Esophagus (tissue), 2 donors: Measurements from ENCODE around the gene PPP1R15B. TPM values are rescaled to one million over a fixed set of nuclear protein-coding genes. Genes with fewer than 3 reads are reported as not detected.

Experiments used
- H3K27ac ChIP-seq, 2 donors: one replicate each; pipeline ENCODE4 v1.5.1; 2013; ENCODE audit warnings: low read depth in 2 of 2, mild to moderate bottlenecking in 2 of 2, inconsistent platforms in 1 of 2, low read length in 1 of 2, moderate library complexity in 1 of 2
- H3K27me3 ChIP-seq, 2 donors: one replicate each; pipeline ENCODE4 v1.6.1; 2013; ENCODE audit warnings: low read length in 2 of 2, control low read depth in 1 of 2, mild to moderate bottlenecking in 1 of 2; ENCODE audit not compliant: insufficient read depth in 2 of 2, control insufficient read depth in 1 of 2
- H3K36me3 ChIP-seq, 2 donors: one replicate each; pipeline ENCODE4 v1.6.1; 2013; ENCODE audit warnings: low read length in 1 of 2; ENCODE audit not compliant: control insufficient read depth in 2 of 2, insufficient read depth in 2 of 2
- H3K4me1 ChIP-seq, 2 donors: one replicate each; pipeline ENCODE4 v1.6.1; 2013; ENCODE audit warnings: low read length in 1 of 2; ENCODE audit not compliant: control insufficient read depth in 2 of 2, insufficient read depth in 2 of 2
- H3K4me3 ChIP-seq, 2 donors: one replicate each; pipeline ENCODE4 v1.5.1; 2013; ENCODE audit warnings: low read length in 2 of 2, mild to moderate bottlenecking in 2 of 2, low read depth in 1 of 2, moderate library complexity in 1 of 2
- H3K9me3 ChIP-seq, 2 donors: one replicate each; pipeline ENCODE4 v1.6.1; 2013; ENCODE audit warnings: mild to moderate bottlenecking in 2 of 2, low read depth in 1 of 2, low read length in 1 of 2, moderate library complexity in 1 of 2; ENCODE audit not compliant: control insufficient read depth in 2 of 2, insufficient read depth in 1 of 2
- WGBS, 2 donors: extraction: QIAGEN DNeasy Blood & Tissue Kit; methylation state at CpG; one replicate each; pipeline ENCODE4 v1.1.7; 2013; 5-methylcytosine and 5-hydroxymethylcytosine counted together
- polyA plus RNA-seq, 2 donors: library from polyadenylated mRNA; stranded (reverse); fragments of 200-250 nt; gene quantifications; one replicate each; pipeline ENCODE4 v1.2.3, GENCODE V29; 2013
- donor health status: healthy with polysubstance abuse.
- donor health status: Bipolar disorder and iron deficiency.

Gene PPP1R15B
- polyA plus RNA-seq, 2 donors, result 14.1 to 15.7 TPM

- no peak overlapping the region for H3K4me3 ChIP-seq
- no peaks in the 10 kb centered on the region for H3K9me3 ChIP-seq
- H3K27me3 ChIP-seq, result no peaks in the 10 kb centered on the region
- no peaks in the 10 kb centered on the region for H3K4me1 ChIP-seq
- no peaks in the 10 kb centered on the region for H3K36me3 ChIP-seq
- no peak overlapping the region for H3K27ac ChIP-seq
- 47 to 55% methylated on average over 4 of the region's 4 CpGs for WGBS, 2 donors
Observed at GRCh38 chr1:204390751-204391466, 20.7 kb downstream of the PPP1R15B start.

- Histone ChIP-seq H3K36me3 (no peaks in the 10 kb centered on the region), H3K9me3 (no peaks in the 10 kb centered on the region), H3K27me3 (no peaks in the 10 kb centered on the region), H3K4me1 (peaks cover 0 to 2% of the 10 kb centered on the region in 2 donors), H3K27ac (no peak overlapping the region), H3K4me3 (no peak overlapping the region)
- WGBS, 2 donors, result 91 to 93% methylated on average over 2 of the region's 2 CpGs
Observed at GRCh38 chr1:204385727-204386126, 25.9 kb downstream of the PPP1R15B start.

GRCh38 chr1:204384636-204385352 is 26.8 kb downstream of the PPP1R15B start:
- no peak overlapping the region for H3K4me3 ChIP-seq
- H3K27me3 ChIP-seq, result no peaks in the 10 kb centered on the region
- H3K9me3 ChIP-seq, result no peaks in the 10 kb centered on the region
- peaks cover 0 to 5% of the 10 kb centered on the region in 2 donors for H3K4me1 ChIP-seq
- no peaks in the 10 kb centered on the region for H3K36me3 ChIP-seq
- H3K27ac ChIP-seq, result peak overlapping the region in 1 of 2 donors; percentile 17
- WGBS, 2 donors, result 49 to 58% methylated on average over 7 of the region's 7 CpGs

GRCh38 chr1:204383163-204383904 is 28.3 kb downstream of the PPP1R15B start:
- Histone ChIP-seq H3K4me1 (peaks cover 0 to 5% of the 10 kb centered on the region in 2 donors), H3K9me3 (no peaks in the 10 kb centered on the region), H3K27ac (no peak overlapping the region), H3K4me3 (no peak overlapping the region), H3K36me3 (no peaks in the 10 kb centered on the region), H3K27me3 (no peaks in the 10 kb centered on the region)
- 79 to 86% methylated on average over 5 of the region's 5 CpGs for WGBS, 2 donors

GRCh38 chr1:204382714-204383083 is 28.9 kb downstream of the PPP1R15B start:
- Histone ChIP-seq H3K4me1 (peaks cover 0 to 8% of the 10 kb centered on the region in 2 donors), H3K27me3 (no peaks in the 10 kb centered on the region), H3K27ac (no peak overlapping the region), H3K4me3 (no peak overlapping the region), H3K9me3 (no peaks in the 10 kb centered on the region), H3K36me3 (no peaks in the 10 kb centered on the region)
- 55 to 86% methylated on average over 2 of the region's 2 CpGs for WGBS, 2 donors

- H3K36me3 ChIP-seq, result no peaks in the 10 kb centered on the region
- H3K9me3 ChIP-seq, result no peaks in the 10 kb centered on the region
- no peaks in the 10 kb centered on the region for H3K27me3 ChIP-seq
- no peak overlapping the region for H3K4me3 ChIP-seq
- WGBS, 2 donors, result 46 to 53% methylated on average over 8 of the region's 8 CpGs
- peak overlapping the region in 1 of 2 donors; percentile 3 for H3K27ac ChIP-seq
- H3K4me1 ChIP-seq, result peaks cover 0 to 16% of the 10 kb centered on the region in 2 donors
Observed at GRCh38 chr1:204380293-204380831, 31.3 kb downstream of the PPP1R15B start.

- peak overlapping the region; percentile 56 to 57 for H3K4me3 ChIP-seq
- 2% methylated on average over 54 to 55 of the region's 55 CpGs for WGBS, 2 donors
- H3K36me3 ChIP-seq, result no peaks in the 10 kb centered on the region
- no peaks in the 10 kb centered on the region for H3K9me3 ChIP-seq
- peaks cover 0 to 13% of the 10 kb centered on the region in 2 donors for H3K4me1 ChIP-seq
- H3K27ac ChIP-seq, result peak overlapping the region; percentile 27 to 40
- no peaks in the 10 kb centered on the region for H3K27me3 ChIP-seq
Observed at GRCh38 chr1:204377800-204378668, 33.6 kb downstream of the PPP1R15B start.

GRCh38 chr1:204376919-204377799 is 34.5 kb downstream of the PPP1R15B start:
- 42 to 56% methylated on average over 28 of the region's 28 CpGs for WGBS, 2 donors
- H3K4me3 ChIP-seq, result peak overlapping the region; percentile 56 to 57
- H3K4me1 ChIP-seq, result peaks cover 0 to 13% of the 10 kb centered on the region in 2 donors
- no peaks in the 10 kb centered on the region for H3K9me3 ChIP-seq
- H3K27me3 ChIP-seq, result no peaks in the 10 kb centered on the region
- peak overlapping the region in 1 of 2 donors; percentile 27 for H3K27ac ChIP-seq
- H3K36me3 ChIP-seq, result no peaks in the 10 kb centered on the region
